HG03457 (cell line): ENCODE data around the gene MAP6.

ENCODE experiments used
- ATAC-seq: cut with Tn5 transposase; IDR thresholded peaks from one replicate; pipeline ENCODE4 v1.9.1; 2021; ENCODE audit warnings: moderate number of reproducible peaks; ENCODE audit not compliant: unreplicated experiment

MAP6 gene

DNA sequence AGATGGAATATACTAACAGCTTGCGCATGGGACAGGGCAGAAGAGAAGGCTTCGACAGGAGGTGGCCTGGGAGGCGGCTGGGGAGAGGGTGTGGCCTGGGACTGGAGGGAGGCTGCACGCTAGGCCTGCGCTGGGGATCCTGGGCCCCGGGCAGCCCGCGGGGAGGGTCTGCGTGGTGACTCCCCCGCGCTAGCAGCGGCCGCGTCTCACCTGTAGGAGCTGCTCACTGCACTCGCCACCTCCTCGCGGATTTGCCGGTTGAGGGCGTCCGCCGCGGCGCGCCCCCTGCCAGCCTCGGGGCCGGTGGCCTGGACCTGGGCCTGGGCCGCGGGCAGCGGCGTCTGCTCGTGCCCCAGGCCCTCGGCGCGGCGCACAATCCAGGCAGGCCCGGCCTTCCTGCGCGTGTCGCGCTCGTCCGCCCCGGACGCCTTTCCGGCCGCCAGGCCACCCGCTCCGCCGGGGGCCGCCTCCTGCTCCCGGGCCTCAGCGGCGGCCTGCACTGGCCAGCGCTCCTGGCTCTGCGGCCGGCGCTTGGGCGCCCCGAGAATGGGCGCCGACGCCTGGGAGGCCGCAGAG, 1.5 kb downstream of the MAP6 start:
- ATAC-seq = no peak

DNA sequence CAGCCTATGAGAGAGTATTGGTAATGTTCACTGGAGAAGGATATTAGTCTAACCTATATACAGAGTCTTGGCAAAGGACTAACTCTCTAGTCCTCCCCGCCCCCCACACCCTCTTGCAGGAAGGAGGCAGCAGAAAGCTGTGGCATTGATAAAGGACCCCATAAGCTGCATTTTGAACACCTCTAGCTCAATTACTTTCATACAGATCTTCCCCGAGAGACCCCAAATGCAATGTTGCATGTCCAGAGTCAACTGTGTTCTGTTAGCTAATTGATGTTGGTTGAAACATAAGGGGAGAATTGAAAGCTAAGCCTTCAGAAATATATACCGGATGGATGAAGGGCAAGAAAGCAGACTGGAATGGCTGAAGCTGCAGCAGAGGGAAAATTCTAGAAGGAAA, 2.8 kb downstream of the MAP6 start:
- ATAC-seq = no peak

DNA sequence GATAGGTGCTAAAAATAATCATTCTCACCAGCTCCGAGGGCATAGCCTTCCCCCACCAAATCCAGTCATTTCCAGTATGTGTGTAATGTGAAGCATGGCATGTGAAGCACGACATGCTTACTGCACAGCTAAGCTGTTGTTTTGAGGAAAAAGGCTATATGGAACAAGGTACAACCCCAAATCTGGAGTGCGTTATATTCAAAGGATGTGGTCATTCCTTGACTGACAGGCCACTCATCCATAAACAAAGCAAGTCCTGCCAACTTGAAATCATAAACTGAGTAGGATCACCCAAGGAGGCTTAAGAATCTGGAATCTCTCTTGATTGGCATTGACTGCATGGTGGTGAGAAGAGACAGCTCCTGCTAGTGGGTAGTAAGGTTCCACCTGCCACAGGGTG, 3.7 kb downstream of the MAP6 start:
- ATAC-seq = no peak

DNA sequence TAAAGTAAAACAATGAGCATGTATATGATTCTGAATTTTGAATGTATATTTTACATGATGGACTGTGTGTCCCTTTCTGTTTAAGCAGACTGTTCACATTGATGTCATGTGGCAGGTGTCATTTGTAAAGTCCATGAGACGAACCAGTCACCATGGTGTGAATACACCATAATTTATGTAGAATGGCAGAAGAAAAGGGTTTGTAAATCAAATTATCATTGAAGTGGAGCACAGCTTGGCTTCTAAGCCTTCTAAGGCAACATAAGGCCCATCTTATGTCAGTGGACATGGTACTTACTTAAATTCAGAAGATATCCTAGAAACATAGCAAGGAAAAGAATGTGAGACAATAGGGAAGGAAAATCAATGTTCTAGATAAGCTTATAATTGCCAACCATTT, 4.4 kb downstream of the MAP6 start:
- ATAC-seq = no peak

DNA sequence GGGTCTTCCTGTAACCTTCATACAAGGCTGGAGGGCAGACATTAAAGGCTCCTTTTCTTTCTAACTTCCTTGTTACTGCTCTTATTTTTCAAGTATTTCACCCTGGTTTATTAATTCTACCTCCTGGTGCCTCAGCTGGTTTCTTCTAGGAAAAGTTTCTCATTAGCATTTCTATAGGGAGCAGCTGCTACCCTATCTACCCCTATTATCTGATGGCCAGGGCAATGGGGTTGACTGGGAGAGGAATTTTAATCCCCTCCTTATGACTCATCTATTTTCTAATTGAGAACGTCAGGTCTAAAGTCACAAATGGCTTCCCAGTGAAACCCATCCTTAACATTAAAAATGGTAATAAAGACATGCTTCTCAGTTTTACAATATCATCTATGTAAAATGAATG, 5.0 kb downstream of the MAP6 start:
- no peak for ATAC-seq

DNA sequence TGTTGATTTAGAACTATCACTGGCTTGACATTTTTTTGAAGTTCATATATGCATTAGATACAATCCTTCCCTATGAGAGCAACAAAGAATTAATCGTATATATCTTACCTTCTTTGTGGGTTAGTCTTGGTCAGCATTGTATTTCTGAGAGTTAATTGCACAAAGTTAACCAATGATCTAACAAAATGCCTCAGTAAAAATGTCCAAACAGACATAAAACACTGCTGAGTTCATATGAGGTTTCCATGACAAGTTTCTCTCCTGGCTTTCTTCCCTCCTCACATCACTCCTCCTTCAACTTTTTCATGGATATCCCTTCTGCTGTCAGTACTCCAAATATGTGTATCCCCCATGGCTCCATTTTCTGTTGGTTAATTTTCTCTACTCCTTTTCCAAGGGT, 9.0 kb downstream of the MAP6 start:
- no peak for ATAC-seq

DNA sequence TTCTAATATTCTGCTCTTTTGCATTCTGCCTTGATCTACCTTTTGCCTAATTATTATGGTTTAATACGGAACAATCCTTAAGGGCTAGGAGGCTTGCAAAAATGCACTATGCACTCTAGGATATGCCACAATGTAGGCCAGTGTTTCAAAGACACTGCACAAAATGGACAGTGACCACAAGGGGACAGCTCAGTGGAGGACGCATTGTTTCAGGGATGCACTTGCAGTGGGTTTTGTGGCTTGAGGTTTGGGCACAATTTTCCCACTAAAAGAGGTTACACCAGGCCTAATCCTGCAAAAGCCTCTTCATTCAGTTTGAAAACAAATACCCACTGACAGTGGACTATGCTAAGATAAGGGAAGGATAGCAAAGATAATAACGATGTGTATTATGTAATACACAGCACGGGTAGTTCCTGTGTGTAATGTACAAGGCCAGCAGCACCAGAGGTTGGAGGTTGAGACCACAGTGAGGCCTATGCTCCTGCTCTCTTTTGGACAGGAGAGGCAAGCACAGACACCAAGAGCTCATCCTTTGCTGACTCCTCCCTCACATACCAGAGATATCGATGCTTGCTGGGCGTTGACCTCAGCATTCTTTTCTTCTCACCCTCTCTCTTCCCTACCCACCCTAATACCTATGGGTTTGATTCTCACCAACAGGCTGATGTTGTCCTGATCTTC, 12.7 kb downstream of the MAP6 start:
- no peak for ATAC-seq

DNA sequence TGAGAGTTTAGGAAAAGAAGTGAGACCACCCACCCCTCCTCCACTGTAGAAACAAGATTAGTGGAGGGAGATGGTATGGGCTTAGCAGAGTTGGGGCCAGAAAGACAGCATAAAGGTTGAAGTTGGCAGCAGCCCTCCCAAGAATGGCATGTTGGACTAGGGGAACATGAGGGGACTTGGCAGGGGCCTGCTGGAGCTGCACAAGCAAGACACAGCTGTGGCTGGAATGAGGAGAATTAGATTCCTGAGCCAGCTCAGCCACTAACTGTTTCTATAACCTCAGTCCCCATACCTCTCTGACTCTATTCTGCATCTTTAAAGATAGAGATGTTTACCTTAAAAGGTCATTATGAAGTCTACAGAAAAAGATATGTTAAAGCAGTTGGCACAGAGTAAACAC, 13.2 kb downstream of the MAP6 start:
- no peak for ATAC-seq

DNA sequence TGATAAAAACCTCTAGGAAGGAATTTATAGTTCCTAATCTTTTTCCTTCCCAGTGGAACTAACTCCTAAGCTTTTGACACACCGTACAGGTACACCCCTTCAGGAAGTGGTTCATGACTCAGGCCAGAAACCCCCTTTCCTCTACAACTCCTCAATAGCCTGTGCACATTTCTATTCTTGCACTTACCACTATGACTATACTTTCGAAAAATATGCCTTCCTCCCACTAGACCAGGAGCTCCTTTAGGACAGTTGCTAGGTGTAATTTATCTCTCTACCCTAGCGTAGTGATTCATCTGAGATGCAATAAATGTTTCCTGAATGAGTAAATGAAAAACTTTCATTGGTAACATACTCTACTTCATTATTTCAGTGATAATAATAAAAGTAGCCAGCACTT, 14.5 kb downstream of the MAP6 start:
- ATAC-seq = peak; percentile 65

DNA sequence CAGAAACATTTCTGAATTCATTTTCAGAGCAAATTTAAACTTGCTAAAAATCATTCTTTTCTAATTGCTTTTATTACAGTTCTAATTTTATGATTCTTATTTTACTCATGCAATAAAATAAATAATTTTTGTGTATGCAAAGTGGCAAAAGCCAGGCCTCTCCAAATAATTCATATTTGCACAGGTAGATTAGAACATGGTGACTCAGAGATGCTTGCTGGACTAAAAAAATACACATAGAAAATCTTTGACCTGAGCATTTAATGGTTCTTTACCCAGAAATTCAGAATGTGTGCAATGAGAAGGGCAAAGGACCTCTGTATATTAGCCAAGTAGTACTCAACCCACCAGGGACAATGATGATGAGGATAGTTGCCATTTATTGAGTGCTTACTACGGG, 15.3 kb downstream of the MAP6 start:
- no peak for ATAC-seq

DNA sequence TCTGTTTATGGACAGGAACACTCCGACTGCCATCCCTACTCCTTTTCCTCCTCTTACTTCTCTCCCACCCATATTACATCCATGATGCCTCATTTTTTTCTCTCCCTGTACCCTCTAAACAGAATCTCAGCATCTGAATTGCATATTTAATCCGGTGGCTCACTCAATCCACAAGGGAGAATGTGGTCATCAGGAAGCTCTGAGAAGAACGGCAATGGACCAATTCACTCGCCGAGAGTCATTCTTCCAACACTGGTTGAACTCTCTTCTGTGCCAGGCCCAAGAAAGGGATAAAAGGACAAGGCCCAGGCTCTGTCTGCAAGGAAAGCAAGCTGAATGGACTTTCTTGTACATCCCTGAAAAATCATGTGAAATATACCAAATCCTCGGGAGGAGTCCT, 15.9 kb downstream of the MAP6 start:
- no peak for ATAC-seq

DNA sequence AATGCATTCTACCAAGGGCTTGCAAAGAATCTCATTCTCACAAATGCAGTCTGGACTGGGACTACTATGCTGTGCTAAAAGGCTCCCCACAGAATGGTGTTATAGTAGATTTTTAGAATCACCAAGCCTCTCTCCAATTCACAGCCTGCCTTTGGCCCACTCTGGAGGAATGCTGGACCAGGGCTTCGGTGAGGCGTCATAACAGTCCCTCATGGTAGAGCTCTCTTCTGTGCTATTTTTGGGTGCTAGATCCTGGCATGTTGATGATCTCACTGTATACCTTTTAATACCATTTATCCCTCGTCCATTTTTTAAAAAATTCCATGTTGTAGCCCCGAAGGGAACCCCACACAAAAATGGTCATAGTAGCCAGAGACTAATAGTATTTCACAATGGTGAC, 17.6 kb downstream of the MAP6 start:
- ATAC-seq = no peak

DNA sequence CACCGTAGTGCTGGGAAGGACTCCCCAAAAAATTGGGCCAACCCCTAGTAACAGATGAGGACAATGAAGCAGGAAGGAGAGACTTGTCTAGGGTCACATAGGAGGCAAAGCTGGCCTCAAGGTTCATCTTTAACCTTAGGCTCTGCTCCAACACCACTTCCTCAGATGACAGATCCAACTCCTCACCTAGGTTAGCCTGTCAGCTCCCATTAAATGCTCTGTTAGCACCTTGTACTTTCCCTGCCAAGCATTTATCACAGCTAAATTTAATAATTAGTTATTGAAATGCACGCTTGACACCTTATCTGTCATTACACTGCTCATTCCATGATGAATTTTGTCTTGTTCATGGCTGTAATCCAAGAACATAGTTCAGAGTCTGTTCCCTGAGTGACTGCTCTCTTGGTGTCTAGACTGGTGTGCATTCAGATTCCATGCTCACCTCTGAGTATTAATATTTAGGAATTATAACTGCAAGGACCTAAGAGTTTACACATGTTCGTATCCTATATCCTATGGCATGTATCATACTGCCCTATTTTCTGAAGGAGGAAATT, 18.6 kb downstream of the MAP6 start:
- no peak for ATAC-seq

DNA sequence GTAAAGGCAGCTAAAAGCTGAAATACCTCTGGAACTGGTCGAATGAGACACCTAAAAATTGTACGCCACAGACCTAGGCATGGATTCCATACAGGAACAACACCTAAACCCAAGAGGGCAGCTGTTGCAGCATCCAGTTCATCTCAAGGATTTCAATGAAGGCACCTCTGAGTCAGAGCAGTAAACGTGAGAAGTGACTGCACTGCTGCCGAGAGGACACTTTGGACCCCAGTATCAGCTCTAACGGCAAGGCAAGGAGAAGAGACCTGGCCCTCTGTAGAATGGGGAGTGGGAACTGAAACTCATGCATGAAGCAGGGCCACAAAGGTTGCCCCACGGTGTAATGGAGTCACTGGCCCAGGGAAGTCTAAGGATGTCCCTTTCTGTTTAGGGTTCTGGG, 23.9 kb downstream of the MAP6 start:
- ATAC-seq = no peak

DNA sequence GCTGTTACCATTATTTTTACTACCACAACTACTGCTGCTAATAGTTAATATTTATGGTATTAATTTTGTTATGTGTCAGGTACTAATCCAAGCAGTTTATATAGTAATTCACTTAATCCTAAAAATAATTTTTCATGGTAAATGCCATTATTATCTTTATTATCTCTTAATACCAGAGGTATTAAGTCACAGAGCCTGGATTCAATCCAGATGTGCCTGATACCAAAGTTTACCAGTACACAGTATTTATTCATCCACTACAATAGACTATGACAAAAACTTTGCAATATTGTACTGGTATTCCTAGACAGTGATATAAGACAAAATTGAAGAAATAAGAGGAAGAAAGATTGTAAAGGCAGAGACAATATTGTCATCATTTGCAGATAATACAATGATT, 24.5 kb downstream of the MAP6 start:
- ATAC-seq = no peak

DNA sequence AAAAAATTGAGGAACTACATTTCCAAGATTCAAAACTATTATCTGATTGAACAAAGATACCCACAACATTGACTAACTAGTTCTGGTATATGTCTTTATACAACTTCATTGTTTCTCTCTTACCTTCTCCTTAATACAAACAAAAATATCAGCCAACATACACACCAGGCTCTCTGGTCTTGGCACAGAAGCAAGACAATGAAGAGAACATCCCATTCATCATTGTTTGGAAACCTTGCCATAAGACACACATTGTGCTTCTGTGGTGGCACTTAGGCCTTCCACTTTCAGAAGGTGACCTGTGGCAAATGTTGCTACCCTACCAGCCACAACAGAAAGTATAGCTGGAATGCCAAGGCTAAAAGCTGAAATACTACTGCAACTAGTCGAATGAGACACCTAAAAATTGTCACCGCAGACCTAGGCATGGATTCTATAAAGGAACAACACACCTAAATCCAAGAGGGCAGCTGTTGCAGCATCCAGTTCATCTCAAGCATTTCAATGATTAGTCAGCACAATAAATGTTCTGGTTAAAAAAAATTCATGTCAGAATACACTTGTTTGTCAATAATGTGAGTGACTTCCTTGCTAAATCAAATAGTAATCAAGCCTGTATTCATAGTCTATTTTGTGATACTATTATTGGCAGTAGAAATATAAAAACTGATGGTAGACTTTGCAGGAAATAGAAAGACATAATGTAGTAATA, 26.3 kb downstream of the MAP6 start:
- no peak for ATAC-seq

DNA sequence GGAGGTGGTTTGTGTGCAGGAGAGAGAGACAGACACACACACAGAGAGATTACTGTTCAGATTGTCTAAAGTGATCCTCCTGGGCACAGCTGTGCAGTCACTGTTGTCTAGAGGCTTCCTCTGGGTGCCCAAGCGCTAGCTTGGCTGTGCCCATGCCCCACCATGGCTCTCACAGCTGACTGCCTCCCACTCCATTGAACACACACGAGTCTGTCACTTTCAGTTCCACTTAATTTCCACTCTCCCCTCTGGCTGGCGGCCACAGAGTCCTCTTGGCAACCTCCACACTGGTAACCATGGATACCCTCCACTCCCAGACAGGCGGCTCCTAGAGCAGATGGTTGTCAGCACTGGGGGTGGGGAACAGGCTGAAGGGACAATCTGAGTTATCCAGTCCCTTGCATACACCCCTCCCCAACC, 29.1 kb downstream of the MAP6 start:
- ATAC-seq = no peak

DNA sequence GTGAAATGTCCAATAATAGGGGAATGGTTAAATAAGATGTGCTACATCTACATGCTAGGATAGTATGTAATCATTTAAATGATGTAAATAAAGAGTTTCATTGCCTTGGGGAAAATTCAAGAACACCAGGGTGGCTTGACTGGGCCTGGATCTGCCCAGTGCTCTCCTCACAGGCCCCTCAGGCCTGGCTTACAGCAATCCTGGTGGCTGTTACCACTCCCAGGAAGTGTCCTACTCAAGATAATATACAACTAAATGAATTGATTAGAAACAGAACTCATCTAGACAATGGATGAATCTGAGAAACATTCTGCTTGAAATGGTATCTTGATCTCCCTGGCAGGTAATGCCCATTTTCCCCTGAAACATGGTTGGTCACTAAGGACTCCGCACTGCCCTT, 30.8 kb downstream of the MAP6 start:
- ATAC-seq = no peak

DNA sequence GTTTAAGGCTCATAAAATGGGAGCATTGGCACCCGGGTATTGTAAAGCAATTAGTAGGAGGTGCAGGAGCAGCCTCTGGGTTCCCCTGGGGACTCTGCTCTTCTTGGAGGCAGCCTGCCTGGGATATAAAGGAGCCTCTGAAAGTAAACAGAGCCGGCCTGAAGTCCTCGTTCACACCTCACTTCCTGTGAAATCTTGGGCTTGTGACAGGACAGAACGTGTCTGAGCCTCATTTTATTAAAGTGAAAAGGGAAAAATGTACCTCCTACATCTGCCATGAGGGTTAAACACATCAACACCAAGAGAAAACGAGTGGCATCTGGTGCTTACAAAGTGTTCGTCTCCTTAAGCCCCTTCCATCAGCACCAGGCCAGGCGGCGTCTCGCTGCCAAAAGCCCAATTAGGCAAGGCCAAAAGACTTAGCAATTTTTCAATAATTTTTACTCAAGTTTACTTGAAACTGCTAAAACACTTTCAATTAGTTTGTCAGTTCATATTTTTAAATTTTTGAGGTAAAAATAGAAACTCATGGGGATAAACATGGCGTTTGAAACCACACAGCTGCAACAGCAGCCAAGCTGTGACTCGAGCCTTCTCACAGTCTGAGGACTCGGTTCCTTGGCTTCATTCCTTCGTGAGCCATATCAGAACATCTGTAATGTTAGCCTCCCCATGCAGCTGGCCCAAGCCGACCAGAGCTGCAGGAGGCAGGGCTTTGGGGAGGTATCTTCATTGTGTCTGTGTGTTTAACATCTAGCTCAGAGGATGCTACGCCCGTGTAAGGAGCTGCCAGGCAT, 33.6 kb downstream of the MAP6 start:
- ATAC-seq = no peak

DNA sequence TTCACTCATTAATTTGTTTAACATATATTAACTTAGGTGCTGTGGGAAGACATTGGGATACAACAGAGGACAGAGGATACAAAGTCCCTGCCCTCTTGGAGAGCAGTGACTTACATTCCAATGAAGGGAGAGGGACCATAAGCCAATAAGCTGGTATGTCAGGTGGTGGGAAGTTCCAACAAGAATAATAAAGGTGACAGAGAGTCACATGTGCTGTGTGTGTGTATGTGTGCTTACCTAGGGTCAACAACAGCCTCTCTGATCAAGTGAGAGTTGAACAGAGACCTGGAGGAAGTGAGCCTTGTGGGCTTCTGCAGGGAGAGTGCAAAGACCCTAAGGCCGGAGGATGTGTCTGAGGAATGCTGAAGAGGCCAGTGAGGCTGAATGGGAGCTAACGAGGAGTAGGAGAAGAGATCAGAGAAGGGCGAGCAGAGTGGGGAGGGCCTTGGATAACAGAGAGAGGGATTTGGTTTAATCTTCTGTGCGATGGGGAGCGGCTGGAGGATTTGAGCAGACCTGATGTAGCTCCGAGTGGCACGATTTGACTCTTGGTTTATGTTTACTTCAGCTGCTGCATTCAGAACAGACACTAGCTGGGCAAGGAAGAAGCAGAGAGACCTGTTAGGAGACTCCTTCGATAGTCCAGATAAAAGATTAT, 35.3 kb downstream of the MAP6 start:
- ATAC-seq = no peak

DNA sequence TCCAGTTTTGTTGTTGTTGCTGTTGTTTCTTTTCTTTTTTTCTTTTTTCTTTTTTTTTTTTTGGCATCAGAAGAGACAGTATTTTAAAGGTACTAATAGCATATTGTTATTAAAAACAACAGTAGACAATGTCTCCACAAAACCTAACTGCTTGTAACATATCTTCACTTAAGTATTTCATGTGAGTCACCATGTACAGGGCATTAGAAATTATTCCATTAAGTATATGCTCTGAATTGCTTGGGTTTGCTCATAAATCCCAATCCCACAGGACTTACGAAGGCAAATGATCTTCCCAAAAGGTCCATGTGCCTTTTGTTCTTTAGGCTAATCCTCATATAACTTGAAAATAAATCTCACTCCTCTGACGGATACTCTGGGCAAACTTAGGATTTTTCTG, 35.9 kb downstream of the MAP6 start:
- ATAC-seq = no peak
